A673 (cell line): Measurements from ENCODE around the gene CCR5.

Source experiments
- CTCF ChIP-seq: fragments of 300-800, 200-600 bp; sonication (generic); conservative IDR thresholded peaks from 2 replicates; pipeline ENCODE4 v1.5.1; 2017; ENCODE audit warnings: low read depth, mild to moderate bottlenecking, antibody characterized with exemption, low read length, moderate library complexity, mixed read lengths
- EZH2 ChIP-seq: fragments of 200-600 bp; sonication (generic); IDR thresholded peaks from 2 replicates; pipeline ENCODE4 v1.6.1; 2017; ENCODE audit warnings: borderline replicate concordance, low read depth, mild to moderate bottlenecking, mixed read lengths, antibody characterized with exemption, low read length; ENCODE audit not compliant: poor library complexity, severe bottlenecking

GRCh38 chr3:46405301-46406019 is 34.7 kb downstream of the CCR5 start:
- TF ChIP-seq CTCF (no peak), EZH2 (no peak)
